ENCODE data around the gene ORC2. TPM values are rescaled to one million over a fixed set of nuclear protein-coding genes. Genes with fewer than 3 reads are reported as not detected.

Gene ORC2
- total RNA-seq, 1 donor from 2014 or later = 36.8 TPM

- peaks cover 58% of the 10 kb centered on the region for H3K4me1 Mint-ChIP-seq
- intact Hi-C loops (cut with micrococcal nuclease) = loop anchor here (5.0 to 10.0 kb wide), 5 partner anchors 335 to 1405 kb away; partner anchors contain the start of genes ALS2, C2orf69, NOP58 and SGO2
- H3K4me3 Mint-ChIP-seq = peak overlapping the region; percentile 100
- peaks cover 66% of the 10 kb centered on the region for H3K36me3 Mint-ChIP-seq (ENCODE audit: low read depth)
- no peaks in the 10 kb centered on the region for H3K9me3 Mint-ChIP-seq
- DNase-seq = no peak
- peak overlapping the region; percentile 100 for H3K27ac Mint-ChIP-seq
- no peaks in the 10 kb centered on the region for H3K27me3 Mint-ChIP-seq
- TF ChIP-seq, protein P1, sequence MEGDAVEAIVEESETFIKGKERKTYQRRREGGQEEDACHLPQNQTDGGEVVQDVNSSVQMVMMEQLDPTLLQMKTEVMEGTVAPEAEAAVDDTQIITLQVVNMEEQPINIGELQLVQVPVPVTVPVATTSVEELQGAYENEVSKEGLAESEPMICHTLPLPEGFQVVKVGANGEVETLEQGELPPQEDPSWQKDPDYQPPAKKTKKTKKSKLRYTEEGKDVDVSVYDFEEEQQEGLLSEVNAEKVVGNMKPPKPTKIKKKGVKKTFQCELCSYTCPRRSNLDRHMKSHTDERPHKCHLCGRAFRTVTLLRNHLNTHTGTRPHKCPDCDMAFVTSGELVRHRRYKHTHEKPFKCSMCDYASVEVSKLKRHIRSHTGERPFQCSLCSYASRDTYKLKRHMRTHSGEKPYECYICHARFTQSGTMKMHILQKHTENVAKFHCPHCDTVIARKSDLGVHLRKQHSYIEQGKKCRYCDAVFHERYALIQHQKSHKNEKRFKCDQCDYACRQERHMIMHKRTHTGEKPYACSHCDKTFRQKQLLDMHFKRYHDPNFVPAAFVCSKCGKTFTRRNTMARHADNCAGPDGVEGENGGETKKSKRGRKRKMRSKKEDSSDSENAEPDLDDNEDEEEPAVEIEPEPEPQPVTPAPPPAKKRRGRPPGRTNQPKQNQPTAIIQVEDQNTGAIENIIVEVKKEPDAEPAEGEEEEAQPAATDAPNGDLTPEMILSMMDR (IDR thresholded peaks at IDR 0.05) = no peak
- POLR2A ChIA-PET = interaction anchor here (2.4 to 2.8 kb wide), 2 partner anchors 14 to 254 kb away, joined by 24 to 52 read pairs; partner anchors contain the start of gene CFLAR
- CTCF ChIA-PET = no interaction called here
- peak; percentile 5 for ATAC-seq (ENCODE audit: low read depth)
Observed at GRCh38 chr2:200862532-200863000, 100.9 kb downstream of the ORC2 start.

GRCh38 chr2:200861617-200862155, 101.8 kb downstream of the ORC2 start:
- DNase-seq (no peak), ATAC-seq (ENCODE audit: low read depth) (no peak)
- ChIA-PET CTCF (no interaction called here), POLR2A (interaction anchor here (0.7 to 0.9 kb wide), 2 partner anchors 254 to 636 kb away, joined by 3 read pairs; no protein-coding TSS in a partner anchor)
- Mint-ChIP-seq H3K36me3 (ENCODE audit: low read depth) (peaks cover 74% of the 10 kb centered on the region), H3K27ac (peak overlapping the region; percentile 100), H3K4me3 (peak overlapping the region; percentile 100), H3K27me3 (no peaks in the 10 kb centered on the region), H3K9me3 (no peaks in the 10 kb centered on the region), H3K4me1 (peaks cover 56% of the 10 kb centered on the region)
- intact Hi-C loops (cut with micrococcal nuclease) = loop anchor here (5.0 to 10.0 kb wide), 5 partner anchors 334 to 1406 kb away; partner anchors contain the start of genes ALS2, C2orf69, NOP58 and SGO2
- TF ChIP-seq, protein P1 (IDR thresholded peaks at IDR 0.05) = no peak

GRCh38 chr2:200860092-200860795, 103.2 kb downstream of the ORC2 start:
- POLR2A ChIA-PET = interaction anchor here (1.0 to 1.4 kb wide), 3 partner anchors 10 to 32 kb away, joined by 3 read pairs; partner anchors contain the start of genes NIF3L1 and PPIL3

More at GRCh38 chr2:200860092-200860795, 103.2 kb downstream of the ORC2 start:
- peaks cover 84% of the 10 kb centered on the region for H3K36me3 Mint-ChIP-seq (ENCODE audit: low read depth)
- peak overlapping the region; percentile 65 for H3K4me3 Mint-ChIP-seq
- H3K27ac Mint-ChIP-seq = peak overlapping the region; percentile 56
- H3K4me1 Mint-ChIP-seq = peaks cover 56% of the 10 kb centered on the region
- TF ChIP-seq, protein P1 (IDR thresholded peaks at IDR 0.05) = no peak
- CTCF ChIA-PET = interaction anchor here (0.6 kb wide), 1 partner anchor 31 kb away, joined by 3 read pairs; no protein-coding TSS in a partner anchor
- intact Hi-C loops (cut with micrococcal nuclease) = loop anchor here (5.0 to 10.0 kb wide), 5 partner anchors 333 to 1407 kb away; partner anchors contain the start of genes ALS2, C2orf69, NOP58 and SGO2
- H3K27me3 Mint-ChIP-seq = no peaks in the 10 kb centered on the region
- ATAC-seq (ENCODE audit: low read depth) (no peak), DNase-seq (no peak)
- no peaks in the 10 kb centered on the region for H3K9me3 Mint-ChIP-seq

Other genes with a start within 250 kb of the ORC2 start
- gene BZW1, start 151.8 kb downstream of the ORC2 start, total RNA-seq = 174 and 197 TPM in 2 replicates
- 173 and 203 TPM in 2 replicates for gene CLK1, start 99.0 kb downstream of the ORC2 start, total RNA-seq
- gene PPIL3, start 74.6 kb downstream of the ORC2 start, total RNA-seq = 43.5 and 52.5 TPM in 2 replicates
- gene NIF3L1, start 74.3 kb downstream of the ORC2 start, total RNA-seq = 32.2 and 32.3 TPM in 2 replicates
- 32.0 and 39.6 TPM in 2 replicates for gene HYCC2, start 108.0 kb upstream of the ORC2 start, total RNA-seq
- gene NDUFB3, start 108.3 kb upstream of the ORC2 start, total RNA-seq = 85.4 and 94.2 TPM in 2 replicates
- 274 and 320 TPM in 2 replicates for gene CFLAR, start 152.5 kb upstream of the ORC2 start, total RNA-seq
- 9.5 and 13.8 TPM in 2 replicates for gene CASP10, start 219.5 kb upstream of the ORC2 start, total RNA-seq

Measured in activated B cell treated with CpG ODN at 0.5 μM for 24 hours (primary cell).